Hepatocyte (in vitro differentiated cells): Measurements from ENCODE around the gene MAP2K2.

Experiments
- EZH2 ChIP-seq: fragments of 200-600 bp; sonication (generic); IDR thresholded peaks from 2 replicates; pipeline ENCODE4 v1.6.1; 2016; ENCODE audit warnings: antibody characterized with exemption, mild to moderate bottlenecking, borderline replicate concordance
- TF ChIP-seq, protein P1 (sequence below): fragments of 200-600 bp; sonication (generic); IDR thresholded peaks from 2 replicates; pipeline ENCODE4 v1.5.1; 2016; ENCODE audit warnings: antibody characterized with exemption, mild to moderate bottlenecking; ENCODE audit not compliant: poor library complexity

GRCh38 chr19:4151623-4152022 is 27.7 kb upstream of the MAP2K2 start:
- TF ChIP-seq EZH2, result no peak
- TF ChIP-seq, protein P1, sequence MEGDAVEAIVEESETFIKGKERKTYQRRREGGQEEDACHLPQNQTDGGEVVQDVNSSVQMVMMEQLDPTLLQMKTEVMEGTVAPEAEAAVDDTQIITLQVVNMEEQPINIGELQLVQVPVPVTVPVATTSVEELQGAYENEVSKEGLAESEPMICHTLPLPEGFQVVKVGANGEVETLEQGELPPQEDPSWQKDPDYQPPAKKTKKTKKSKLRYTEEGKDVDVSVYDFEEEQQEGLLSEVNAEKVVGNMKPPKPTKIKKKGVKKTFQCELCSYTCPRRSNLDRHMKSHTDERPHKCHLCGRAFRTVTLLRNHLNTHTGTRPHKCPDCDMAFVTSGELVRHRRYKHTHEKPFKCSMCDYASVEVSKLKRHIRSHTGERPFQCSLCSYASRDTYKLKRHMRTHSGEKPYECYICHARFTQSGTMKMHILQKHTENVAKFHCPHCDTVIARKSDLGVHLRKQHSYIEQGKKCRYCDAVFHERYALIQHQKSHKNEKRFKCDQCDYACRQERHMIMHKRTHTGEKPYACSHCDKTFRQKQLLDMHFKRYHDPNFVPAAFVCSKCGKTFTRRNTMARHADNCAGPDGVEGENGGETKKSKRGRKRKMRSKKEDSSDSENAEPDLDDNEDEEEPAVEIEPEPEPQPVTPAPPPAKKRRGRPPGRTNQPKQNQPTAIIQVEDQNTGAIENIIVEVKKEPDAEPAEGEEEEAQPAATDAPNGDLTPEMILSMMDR, result no peak
